Mucosa of gallbladder (tissue), 1 donor: Measurements from ENCODE around the gene RBAK. TPM values are rescaled to one million over a fixed set of nuclear protein-coding genes. Genes with fewer than 3 reads are reported as not detected.
"Not testable (repeated sequence)": the region's sequence is repeated elsewhere in the genome, so short reads cannot be mapped to it uniquely, and the experiment has no call there.

Experiments
- DNase-seq: peaks from one replicate; pipeline ENCODE4 v3.0.0-alpha.2; 2020; ENCODE audit warnings: low spot score
- total RNA-seq: library from RNA; stranded (reverse); gene quantifications from one replicate; pipeline ENCODE4 v1.2.1, GENCODE V29; 2021
- donor health status: DM: no; HTN: no; CAD: no.

Gene RBAK
- total RNA-seq, 1 donor from 2014 or later = 10.1 TPM

DNA sequence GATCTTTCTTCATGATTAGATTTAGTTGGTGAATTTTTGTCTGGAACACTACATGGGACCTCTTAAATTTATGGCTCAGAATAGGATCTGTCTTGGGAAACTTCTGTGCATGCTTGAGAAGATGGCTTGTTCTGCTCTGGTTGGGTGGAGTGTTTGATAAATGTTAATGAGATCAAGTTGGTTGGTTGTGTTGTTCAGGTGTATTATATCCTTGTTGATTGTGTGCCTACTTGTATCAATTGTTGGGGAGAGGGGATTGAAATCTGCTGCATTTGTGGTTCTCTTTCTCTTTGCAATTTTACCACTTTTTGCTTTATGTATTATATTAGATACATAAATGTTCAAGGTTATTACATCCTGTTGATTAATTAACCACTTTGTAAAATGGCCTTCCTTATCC lies 6.1 kb downstream of the RBAK start:
- DNase-seq = not testable (repeated sequence)

DNA sequence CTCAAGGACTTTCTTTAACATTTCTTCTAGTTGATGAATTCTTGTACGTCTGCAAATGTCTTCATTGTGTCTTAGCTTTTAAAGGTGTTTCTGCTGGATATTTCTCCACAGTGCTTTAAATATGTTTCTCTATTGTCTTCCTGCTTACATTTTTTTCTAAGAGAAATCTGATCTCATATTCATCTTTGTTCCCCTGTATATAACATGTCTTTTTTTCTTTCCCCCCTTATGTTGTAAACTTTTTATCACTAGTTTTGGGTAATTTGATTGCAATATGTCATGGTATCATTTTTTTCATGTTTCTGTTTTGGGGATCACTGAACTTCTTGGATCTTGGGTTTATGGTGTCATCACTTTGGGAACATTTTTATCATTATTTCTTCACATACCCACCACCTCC lies 7.5 kb downstream of the RBAK start:
- no peak for DNase-seq

DNA sequence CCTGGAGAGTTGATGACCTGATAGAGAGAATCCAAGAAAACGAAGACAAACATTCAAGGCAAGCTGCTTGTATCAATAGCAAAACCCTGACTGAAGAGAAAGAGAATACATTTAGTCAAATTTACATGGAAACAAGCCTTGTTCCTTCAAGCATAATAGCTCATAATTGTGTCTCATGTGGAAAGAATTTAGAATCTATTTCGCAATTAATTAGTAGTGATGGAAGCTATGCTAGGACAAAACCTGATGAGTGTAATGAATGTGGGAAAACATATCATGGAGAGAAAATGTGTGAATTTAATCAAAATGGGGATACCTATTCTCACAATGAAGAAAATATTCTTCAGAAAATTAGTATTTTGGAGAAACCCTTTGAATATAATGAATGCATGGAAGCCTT lies 18.0 kb downstream of the RBAK start:
- DNase-seq = no peak

- no peak for DNase-seq
These were observed 18.9 kb downstream of the RBAK start for GRCh38 chr7:5064391-5065106.

DNA sequence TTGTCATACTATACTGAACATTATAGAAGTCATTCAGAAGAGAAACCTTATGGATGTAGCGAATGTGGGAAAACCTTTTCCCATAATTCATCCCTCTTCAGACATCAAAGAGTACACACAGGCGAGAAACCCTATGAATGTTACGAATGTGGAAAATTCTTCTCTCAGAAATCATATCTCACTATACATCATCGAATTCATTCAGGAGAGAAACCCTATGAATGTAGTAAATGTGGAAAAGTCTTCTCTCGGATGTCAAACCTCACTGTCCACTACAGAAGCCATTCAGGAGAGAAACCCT lies 19.4 kb downstream of the RBAK start:
- no peak for DNase-seq

GRCh38 chr7:5068521-5068920 lies 22.9 kb downstream of the RBAK start:
- DNase-seq = no peak

GRCh38 chr7:5070206-5070605 lies 24.5 kb downstream of the RBAK start:
- DNase-seq = no peak

DNA sequence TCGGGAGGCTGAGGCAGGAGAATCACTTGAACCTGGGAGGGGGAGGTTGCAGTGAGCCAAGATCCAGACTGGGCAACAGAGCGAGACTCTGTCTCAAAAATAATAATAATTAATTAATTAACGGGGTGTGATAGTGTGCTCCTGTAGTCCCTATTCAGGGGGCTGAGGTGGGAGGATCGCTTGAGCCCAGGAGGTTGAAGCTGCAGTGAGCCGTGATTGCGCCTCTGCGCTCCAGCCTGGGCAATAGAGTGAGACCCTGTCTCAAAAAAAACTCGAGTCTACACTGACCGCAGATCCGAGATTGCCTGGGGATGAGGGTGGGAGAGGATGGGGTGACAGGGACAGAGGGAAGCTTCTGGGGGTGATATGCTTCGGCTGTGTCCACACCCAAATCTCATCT lies 29.5 kb downstream of the RBAK start:
- DNase-seq = not testable (repeated sequence)

GRCh38 chr7:5077740-5078139 lies 32.1 kb downstream of the RBAK start:
- no peak for DNase-seq

- DNase-seq = no peak
These were observed 37.1 kb downstream of the RBAK start for GRCh38 chr7:5082806-5083205.

GRCh38 chr7:5083311-5083711 lies 37.7 kb downstream of the RBAK start:
- DNase-seq = no peak

DNA sequence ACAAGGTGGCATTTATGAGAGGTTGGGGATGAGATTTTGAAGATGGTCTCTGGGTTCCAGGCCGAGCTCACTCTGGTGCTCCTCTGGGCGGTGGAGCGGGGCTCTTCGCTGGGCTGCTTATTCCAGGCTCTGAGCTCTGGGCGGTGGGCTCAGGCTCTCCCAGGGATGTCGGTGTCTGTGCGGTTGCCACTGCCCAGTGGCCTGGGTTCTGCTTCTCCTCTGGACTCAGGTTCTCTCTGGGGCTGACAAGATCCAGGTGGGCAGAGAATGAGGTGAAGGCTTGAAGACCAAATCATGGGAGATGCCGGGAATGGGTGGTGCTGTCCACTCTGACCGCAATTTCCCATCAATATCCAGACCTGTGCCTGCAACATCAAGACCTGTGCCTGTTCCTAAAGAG lies 40.6 kb downstream of the RBAK start:
- DNase-seq = no peak

GRCh38 chr7:5088228-5088833 lies 42.7 kb downstream of the RBAK start:
- not testable (repeated sequence) for DNase-seq

GRCh38 chr7:5088906-5089305 lies 43.2 kb downstream of the RBAK start:
- DNase-seq = no peak

DNA sequence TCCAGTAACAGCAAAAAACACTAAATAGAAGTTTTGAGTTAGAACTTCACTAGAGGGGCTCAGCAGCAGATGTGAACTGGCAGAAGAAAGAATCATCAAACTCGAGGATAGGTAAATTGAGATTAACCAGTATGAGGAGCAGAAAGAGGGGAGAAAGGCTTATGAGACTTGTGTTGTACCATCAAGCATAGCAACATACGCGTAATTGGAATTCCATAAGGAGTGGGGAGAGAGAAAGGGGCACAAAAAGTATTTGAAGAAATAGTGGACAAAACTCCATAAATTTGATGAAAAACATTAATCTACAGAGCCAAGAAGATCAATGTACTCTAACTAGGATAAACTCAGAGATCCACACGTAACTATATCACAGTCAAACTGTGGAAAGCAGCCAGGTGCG lies 48.3 kb downstream of the RBAK start:
- DNase-seq = no peak

GRCh38 chr7:5094641-5095040 lies 49.0 kb downstream of the RBAK start:
- no peak for DNase-seq

DNA sequence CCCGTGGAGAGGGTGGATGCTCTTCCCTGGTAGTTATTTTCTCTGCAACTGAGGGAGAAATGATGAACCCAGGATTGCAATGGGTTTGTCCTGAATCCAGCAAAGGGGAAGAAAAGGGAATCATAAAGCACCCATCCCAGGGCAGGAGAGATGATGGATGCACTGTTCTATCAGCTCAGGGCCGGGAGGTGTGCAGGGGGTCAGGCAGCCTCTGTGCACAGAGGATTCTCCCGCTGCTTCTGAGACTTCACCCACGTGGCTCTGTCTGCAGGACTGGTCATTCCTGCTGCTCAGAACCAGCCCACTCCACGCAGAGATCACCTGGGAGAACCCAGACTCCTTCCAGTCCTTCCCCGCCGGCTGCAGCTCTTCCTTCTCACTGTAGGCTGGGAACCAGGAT lies 70.7 kb downstream of the RBAK start:
- DNase-seq = no peak

GRCh38 chr7:5117095-5117970 lies 71.7 kb downstream of the RBAK start:
- DNase-seq = no peak

Other genes starting within 250 kb of the RBAK start
- gene PAPOLB, start 183.8 kb upstream of the RBAK start, total RNA-seq = 0.14 TPM
- 2.4 TPM for gene RADIL, start 162.1 kb upstream of the RBAK start, total RNA-seq
- gene MMD2, start 86.7 kb upstream of the RBAK start, total RNA-seq = not detected
- 61.4 TPM for gene WIPI2, start 144.4 kb downstream of the RBAK start, total RNA-seq
- 6.0 TPM for gene SLC29A4, start 237.1 kb downstream of the RBAK start, total RNA-seq